Retina (tissue), 1 donor: ENCODE data around the gene PUM1.
"Not testable (repeated sequence)": the region's sequence is repeated elsewhere in the genome, so short reads cannot be mapped to it uniquely, and the experiment has no call there.

Experiments used
- DNase-seq: peaks from one replicate; pipeline ENCODE4 v3.0.0-alpha.2; 2016

Gene PUM1

GRCh38 chr1:31062867-31063380 lies 2.6 kb downstream of the PUM1 start:
- DNase-seq, result no peak

GRCh38 chr1:31062162-31062866 lies 3.2 kb downstream of the PUM1 start:
- DNase-seq, result not testable (repeated sequence)

GRCh38 chr1:31058012-31058411 lies 7.5 kb downstream of the PUM1 start:
- DNase-seq, result no peak

- DNase-seq, result no peak
Measured at GRCh38 chr1:31055953-31056352, 9.6 kb downstream of the PUM1 start.

- DNase-seq, result no peak
Measured at GRCh38 chr1:31055501-31055900, 10.0 kb downstream of the PUM1 start.

GRCh38 chr1:31054958-31055481 lies 10.5 kb downstream of the PUM1 start:
- no peak for DNase-seq

- no peak for DNase-seq
Measured at GRCh38 chr1:31054349-31054748, 11.2 kb downstream of the PUM1 start.

GRCh38 chr1:31052613-31053012 lies 12.9 kb downstream of the PUM1 start:
- not testable (repeated sequence) for DNase-seq

- no peak for DNase-seq
Measured at GRCh38 chr1:31051611-31052010, 13.9 kb downstream of the PUM1 start.

- not testable (repeated sequence) for DNase-seq
Measured at GRCh38 chr1:31047507-31047906, 18.0 kb downstream of the PUM1 start.

- no peak for DNase-seq
Measured at GRCh38 chr1:31043631-31044030, 21.9 kb downstream of the PUM1 start.

- no peak for DNase-seq
Measured at GRCh38 chr1:31042656-31043055, 22.9 kb downstream of the PUM1 start.

GRCh38 chr1:31041529-31041928 lies 24.0 kb downstream of the PUM1 start:
- DNase-seq, result no peak

- DNase-seq, result no peak
Measured at GRCh38 chr1:31040038-31040437, 25.5 kb downstream of the PUM1 start.

- DNase-seq, result not testable (repeated sequence)
Measured at GRCh38 chr1:31038935-31039334, 26.6 kb downstream of the PUM1 start.

GRCh38 chr1:31038360-31038759 lies 27.2 kb downstream of the PUM1 start:
- no peak for DNase-seq

GRCh38 chr1:31036749-31037500 lies 28.6 kb downstream of the PUM1 start:
- DNase-seq, result no peak

GRCh38 chr1:31033598-31033997 lies 31.9 kb downstream of the PUM1 start:
- DNase-seq, result no peak

GRCh38 chr1:31032266-31032665 lies 33.3 kb downstream of the PUM1 start:
- no peak for DNase-seq

GRCh38 chr1:31031330-31032143 lies 34.0 kb downstream of the PUM1 start:
- DNase-seq, result no peak

GRCh38 chr1:31029026-31029425 lies 36.5 kb downstream of the PUM1 start:
- no peak for DNase-seq

- no peak for DNase-seq
Measured at GRCh38 chr1:31027693-31028526, 37.6 kb downstream of the PUM1 start.
